Stimulated activated CD4-positive, alpha-beta T cell treated with anti-CD3 and anti-CD28 coated beads, TNF-alpha, amount 100 ng/mL, for 48 hours (primary cell): ENCODE data around the gene LYRM1.
"Not testable (repeated sequence)": the region's sequence is repeated elsewhere in the genome, so short reads cannot be mapped to it uniquely, and the experiment has no call there.

ENCODE experiments used
- DNase-seq, 3 donors: peaks; one replicate each; pipeline ENCODE4 v3.0.0-alpha.2; 2020; ENCODE audit warnings: low read depth in 3 of 3

Gene LYRM1

GRCh38 chr16:20901436-20902112 is 1.0 kb downstream of the LYRM1 start:
- no peak for DNase-seq

GRCh38 chr16:20902426-20902825 is 1.9 kb downstream of the LYRM1 start:
- DNase-seq: no peak

GRCh38 chr16:20903116-20903898 is 2.7 kb downstream of the LYRM1 start:
- DNase-seq: no peak

- DNase-seq: no peak
These were observed 3.4 kb downstream of the LYRM1 start for GRCh38 chr16:20903899-20904506.

- DNase-seq: no peak
These were observed 4.0 kb downstream of the LYRM1 start for GRCh38 chr16:20904507-20905081.

- no peak for DNase-seq
These were observed 5.0 kb downstream of the LYRM1 start for GRCh38 chr16:20905576-20905975.

- DNase-seq: no peak
These were observed 6.0 kb downstream of the LYRM1 start for GRCh38 chr16:20906341-20907255.

GRCh38 chr16:20910781-20911321 is 10.3 kb downstream of the LYRM1 start:
- DNase-seq: no peak

- DNase-seq: no peak
These were observed 10.8 kb downstream of the LYRM1 start for GRCh38 chr16:20911361-20911760.

GRCh38 chr16:20916289-20916688 is 15.7 kb downstream of the LYRM1 start:
- no peak for DNase-seq

- DNase-seq: no peak
These were observed 16.4 kb downstream of the LYRM1 start for GRCh38 chr16:20916942-20917341.

- DNase-seq: no peak
These were observed 18.1 kb downstream of the LYRM1 start for GRCh38 chr16:20918486-20919239.

GRCh38 chr16:20920091-20920490 is 19.5 kb downstream of the LYRM1 start:
- DNase-seq: no peak

- DNase-seq: no peak
These were observed 20.2 kb downstream of the LYRM1 start for GRCh38 chr16:20920799-20921198.

GRCh38 chr16:20923876-20924275 is 23.3 kb downstream of the LYRM1 start:
- no peak for DNase-seq

GRCh38 chr16:20925751-20926150 is 25.2 kb downstream of the LYRM1 start:
- no peak for DNase-seq

GRCh38 chr16:20928774-20929411 is 28.3 kb downstream of the LYRM1 start:
- DNase-seq: no peak

- not testable (repeated sequence) for DNase-seq
These were observed 29.2 kb downstream of the LYRM1 start for GRCh38 chr16:20929676-20930364.

GRCh38 chr16:20930365-20930690 is 29.8 kb downstream of the LYRM1 start:
- DNase-seq: no peak
